Breast epithelium (tissue), 4 donors: ENCODE results near the gene SLC28A2. TPM values are rescaled to one million over a fixed set of nuclear protein-coding genes. Genes with fewer than 3 reads are reported as not detected.
"Not testable (repeated sequence)": the region's sequence is repeated elsewhere in the genome, so short reads cannot be mapped to it uniquely, and the experiment has no call there.

ENCODE experiments used
- DNase-seq, 2 donors: peaks; one replicate each; pipeline ENCODE4 v3.0.0-alpha.2; 2019; ENCODE audit warnings: low spot score in 2 of 2
- H3K27ac ChIP-seq, 2 donors: fragments of 200-600 bp; sonication (generic) in 1 of 2; one replicate each; pipeline ENCODE4 v1.5.1; 2016 to 2019; ENCODE audit warnings: mild to moderate bottlenecking in 1 of 2
- H3K27me3 ChIP-seq, 2 donors: fragments of 200-600 bp; sonication (generic) in 1 of 2; one replicate each; pipeline versions ENCODE4 v1.5.1 to v1.6.0; 2017 to 2019; ENCODE audit warnings: control low read depth in 1 of 2, mild to moderate bottlenecking in 1 of 2
- H3K36me3 ChIP-seq: fragments of 200-600 bp; one replicate; pipeline ENCODE4 v1.5.1; 2019
- H3K4me1 ChIP-seq, 2 donors: fragments of 200-600 bp; sonication (generic); one replicate each; pipeline ENCODE4 v1.5.1; 2016 to 2019; ENCODE audit warnings: control low read depth in 1 of 2
- H3K4me3 ChIP-seq, 3 donors: fragments of 200-600 bp; sonication (generic); 1 replicate in 2 of 3; 2 replicates in 1 of 3; pipeline ENCODE4 v1.5.1; 2016 to 2019; ENCODE audit warnings: mild to moderate bottlenecking in 3 of 3, moderate library complexity in 2 of 3
- H3K9me3 ChIP-seq, 2 donors: fragments of 200-600 bp; sonication (generic) in 1 of 2; one replicate each; pipeline ENCODE4 v1.5.1; 2016 to 2019; ENCODE audit warnings: control low read depth in 1 of 2
- CTCF ChIP-seq, 3 donors: fragments of 450-650 bp; IDR thresholded peaks; one replicate each; pipeline ENCODE4 v1.5.1; 2016 to 2017; ENCODE audit warnings: antibody characterized with exemption in 3 of 3, mild to moderate bottlenecking in 3 of 3, moderate library complexity in 3 of 3
- POLR2A ChIP-seq: fragments of 450-650 bp; IDR thresholded peaks from one replicate; pipeline ENCODE4 v1.6.1; 2016; ENCODE audit warnings: antibody characterized with exemption, mild to moderate bottlenecking, moderate library complexity
- POLR2AphosphoS5 ChIP-seq, 3 donors: sonication (generic); formaldehyde crosslinking; IDR thresholded peaks; one replicate each; pipeline ENCODE4 v1.6.1; 2017; ENCODE audit warnings: antibody characterized with exemption in 3 of 3
- intact Hi-C: fragments of 100-400 bp; cut with DNase I; formaldehyde crosslinking; loops from one replicate; pipeline ENCODE4 v1.15.1; 2023; ENCODE audit warnings: low total_unique reads
- total RNA-seq, 3 donors: library from RNA; depleted of rRNA; stranded (reverse); fragments of >200 nt; gene quantifications; one replicate each; pipeline ENCODE4 v1.1.0, GENCODE V29; 2016

SLC28A2 gene
- total RNA-seq, 3 donors from 2014 or later: not detected

- Histone ChIP-seq H3K4me1 (no peaks in the 10 kb centered on the region), H3K27me3 (no peaks in the 10 kb centered on the region), H3K4me3 (no peak overlapping the region), H3K36me3 (no peaks in the 10 kb centered on the region), H3K9me3 (peaks cover 7 to 14% of the 10 kb centered on the region in 2 donors), H3K27ac (no peak overlapping the region)
- DNase-seq: no peak
- TF ChIP-seq CTCF (IDR thresholded peaks at IDR 0.05) (no peak), POLR2A (no peak), POLR2AphosphoS5 (IDR thresholded peaks at IDR 0.05) (no peak)
- intact Hi-C loops: no loop called here
Measured at GRCh38 chr15:45249125-45249780, 2.8 kb upstream of the SLC28A2 start.

- H3K27ac ChIP-seq: no peak overlapping the region
- no peaks in the 10 kb centered on the region for H3K27me3 ChIP-seq
- no peak overlapping the region for H3K4me3 ChIP-seq
- H3K4me1 ChIP-seq: no peaks in the 10 kb centered on the region
- H3K36me3 ChIP-seq: no peaks in the 10 kb centered on the region
- no peak for DNase-seq
- no peaks in the 10 kb centered on the region for H3K9me3 ChIP-seq
- intact Hi-C loops: no loop called here
- TF ChIP-seq POLR2A (no peak), CTCF (IDR thresholded peaks at IDR 0.05) (no peak), POLR2AphosphoS5 (IDR thresholded peaks at IDR 0.05) (no peak)
Measured at GRCh38 chr15:45253330-45253729, 1.3 kb downstream of the SLC28A2 start.

- no peaks in the 10 kb centered on the region for H3K27me3 ChIP-seq
- no peak for DNase-seq
- H3K4me3 ChIP-seq: no peak overlapping the region
- H3K4me1 ChIP-seq: no peaks in the 10 kb centered on the region
- no peaks in the 10 kb centered on the region for H3K9me3 ChIP-seq
- no peak for TF ChIP-seq POLR2A
- no peak for TF ChIP-seq POLR2AphosphoS5 (IDR thresholded peaks at IDR 0.05)
- no peak for TF ChIP-seq CTCF (IDR thresholded peaks at IDR 0.05)
- intact Hi-C loops: no loop called here
- no peak overlapping the region for H3K27ac ChIP-seq
- H3K36me3 ChIP-seq: no peaks in the 10 kb centered on the region
Measured at GRCh38 chr15:45254405-45254804, 2.4 kb downstream of the SLC28A2 start.

GRCh38 chr15:45254824-45255223, 2.8 kb downstream of the SLC28A2 start:
- H3K27me3 ChIP-seq, DNase-seq, H3K36me3 ChIP-seq, H3K27ac ChIP-seq, H3K9me3 ChIP-seq, intact Hi-C loops, H3K4me3 ChIP-seq, H3K4me1 ChIP-seq: not testable (repeated sequence)

- H3K27me3 ChIP-seq: no peaks in the 10 kb centered on the region
- H3K9me3 ChIP-seq: no peaks in the 10 kb centered on the region
- TF ChIP-seq POLR2AphosphoS5 (IDR thresholded peaks at IDR 0.05) (no peak), CTCF (IDR thresholded peaks at IDR 0.05) (no peak), POLR2A (no peak)
- H3K4me1 ChIP-seq: no peaks in the 10 kb centered on the region
- no peak for DNase-seq
- no peak overlapping the region for H3K27ac ChIP-seq
- intact Hi-C loops: no loop called here
- H3K36me3 ChIP-seq: no peaks in the 10 kb centered on the region
- no peak overlapping the region for H3K4me3 ChIP-seq
Measured at GRCh38 chr15:45259796-45260195, 7.8 kb downstream of the SLC28A2 start.
